Measurements from ENCODE around the gene CAMKMT.

CAMKMT gene

DNA sequence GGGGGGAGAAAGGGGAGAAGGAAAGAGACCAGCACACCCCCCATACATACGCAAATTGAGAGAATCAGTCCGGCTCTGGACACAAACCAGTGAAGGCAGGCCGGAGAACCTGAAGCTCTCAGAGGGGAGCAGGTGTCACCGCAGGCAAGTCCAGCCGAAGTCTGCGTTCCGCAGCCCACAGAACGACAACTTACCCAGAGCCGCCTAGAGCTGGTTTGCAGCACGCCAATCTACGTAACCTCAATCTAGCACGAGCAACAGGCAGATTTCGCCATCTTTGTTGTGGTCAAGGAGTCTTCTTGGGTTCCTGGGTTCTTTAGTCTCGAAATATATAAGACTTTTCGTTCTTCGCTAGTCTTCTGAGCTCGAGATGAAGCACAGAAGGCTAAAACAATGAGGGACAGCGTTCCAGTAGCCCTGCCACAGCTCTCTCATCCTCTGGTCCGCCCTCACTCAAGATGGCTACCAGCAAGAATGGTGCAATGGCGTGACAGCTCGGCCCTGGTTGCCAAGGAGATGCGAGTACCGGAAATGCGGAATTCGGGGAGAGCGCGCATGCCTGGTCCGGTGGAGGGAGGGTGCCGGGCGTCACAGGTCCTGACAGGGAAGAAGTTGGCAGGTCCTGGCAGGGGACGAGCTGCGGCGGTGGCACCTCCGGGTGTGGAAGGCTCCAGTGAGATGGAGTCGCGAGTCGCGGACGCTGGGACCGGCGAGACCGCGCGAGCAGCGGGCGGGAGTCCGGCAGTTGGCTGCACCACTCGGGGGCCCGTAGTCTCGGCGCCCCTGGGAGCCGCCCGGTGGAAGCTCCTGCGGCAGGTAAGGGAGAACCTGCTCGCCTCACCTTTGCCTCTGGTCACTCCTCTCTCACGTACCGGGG is at the start of gene CAMKMT, which contains the start of gene PREPL:
CAMKMT (plus strand) TSS at position 618 of the 877 bp plus-strand sequence.
PREPL (minus strand) TSS at position 165 of the 877 bp plus-strand sequence. CDS start 15,152 bp downstream, outside the sequence.
- DNase-seq: peak; percentile 99

GRCh38 chr2:44314362-44314761 is 47.4 kb upstream of the CAMKMT start:
- DNase-seq: no peak

DNA sequence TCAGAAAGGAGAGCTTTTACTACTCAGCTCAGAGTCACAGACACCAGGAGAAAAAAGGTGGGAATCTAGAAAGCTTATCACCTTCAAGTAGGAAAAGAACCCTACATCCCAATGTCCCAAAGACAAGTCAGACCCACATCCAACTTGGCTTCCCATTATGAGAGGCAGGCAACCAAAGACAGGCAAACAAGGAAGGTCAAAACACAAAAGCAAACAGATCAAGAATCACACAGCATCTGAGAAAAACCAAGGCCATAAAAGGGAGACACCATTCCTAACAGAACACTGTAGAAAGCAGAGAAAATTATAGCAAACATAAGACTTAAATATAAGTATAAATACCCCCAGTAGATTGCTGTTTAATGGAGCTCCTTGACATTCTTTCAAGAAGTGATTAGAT is 45.8 kb upstream of the CAMKMT start:
- no peak for DNase-seq

GRCh38 chr2:44320832-44321231 is 40.9 kb upstream of the CAMKMT start:
- no peak for DNase-seq

DNA sequence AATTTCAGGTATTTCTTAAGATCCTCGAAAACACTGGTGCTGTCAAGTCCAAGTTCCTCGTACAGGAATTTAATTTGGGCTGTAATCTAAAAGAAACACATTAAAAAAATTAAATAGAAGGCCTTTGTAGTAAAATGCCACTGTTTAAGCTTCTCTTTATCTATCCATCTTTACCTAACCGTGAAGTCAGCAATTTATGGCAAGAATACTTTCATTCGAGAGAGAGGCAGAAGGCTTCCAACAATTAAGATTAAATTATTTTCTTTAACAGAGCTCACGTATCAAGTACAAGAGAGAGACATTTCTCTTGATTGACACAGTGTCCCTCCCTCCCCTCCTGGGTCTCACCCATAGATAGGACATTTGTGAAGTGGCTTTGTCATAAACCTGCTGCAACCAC is 40.4 kb upstream of the CAMKMT start:
- DNase-seq: no peak

- DNase-seq: no peak
These were observed 36.7 kb upstream of the CAMKMT start for GRCh38 chr2:44324971-44325426.

DNA sequence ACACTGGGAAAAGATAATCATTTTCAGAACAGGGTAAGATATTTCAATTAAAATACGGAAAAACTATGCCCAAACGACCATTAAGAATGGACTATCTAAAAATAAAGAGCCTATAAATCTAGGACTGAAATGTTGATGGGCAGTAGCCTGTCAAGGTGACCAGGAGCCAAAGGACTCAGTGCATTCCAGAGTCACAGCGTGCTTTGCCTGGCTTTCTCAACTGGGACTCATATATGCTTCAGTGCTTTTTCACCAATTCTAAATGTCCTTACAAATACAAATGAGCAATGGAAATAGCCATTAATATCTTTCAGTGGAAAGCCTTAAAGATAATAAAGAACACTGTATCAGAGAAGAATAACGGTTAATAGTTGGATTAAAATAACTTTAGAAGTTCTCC is 35.9 kb upstream of the CAMKMT start:
- no peak for DNase-seq

DNA sequence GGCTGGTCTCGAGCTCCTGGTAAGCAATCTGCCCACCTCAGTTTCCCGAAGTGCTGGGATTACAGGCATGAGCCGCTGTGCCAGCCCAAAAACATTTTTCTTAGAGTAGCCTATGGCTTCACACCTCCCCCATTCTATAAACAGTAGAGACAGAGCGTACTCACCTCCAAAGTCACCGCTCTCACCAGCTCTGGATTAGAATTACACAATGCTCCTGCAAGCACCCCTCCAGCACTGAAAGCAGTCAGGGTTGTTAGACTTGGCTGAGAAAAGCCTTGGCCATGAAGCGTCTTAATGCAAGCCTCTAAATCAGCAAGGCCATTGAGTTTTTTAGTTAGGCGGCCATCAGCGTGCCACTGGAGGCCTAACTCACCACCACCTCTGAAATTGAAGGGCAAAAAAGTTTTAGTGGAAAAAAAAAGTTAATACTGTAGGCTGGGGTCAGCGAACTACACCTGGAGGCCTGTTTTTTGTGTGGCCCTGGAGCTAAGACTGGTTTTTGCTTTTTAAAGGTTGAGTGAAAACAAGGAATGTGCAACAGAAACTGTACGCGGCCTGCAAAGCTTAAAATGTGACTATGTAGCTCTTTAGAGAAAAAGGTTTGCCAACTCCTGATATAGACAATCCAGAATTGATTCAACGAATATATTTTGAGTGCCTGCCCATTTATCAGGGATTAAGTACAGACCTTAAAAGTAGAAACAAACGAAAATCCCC is 35.0 kb upstream of the CAMKMT start:
- DNase-seq: no peak

GRCh38 chr2:44328750-44329149 is 33.0 kb upstream of the CAMKMT start:
- DNase-seq: no peak

- DNase-seq: no peak
These were observed 32.4 kb upstream of the CAMKMT start for GRCh38 chr2:44329343-44329742.

DNA sequence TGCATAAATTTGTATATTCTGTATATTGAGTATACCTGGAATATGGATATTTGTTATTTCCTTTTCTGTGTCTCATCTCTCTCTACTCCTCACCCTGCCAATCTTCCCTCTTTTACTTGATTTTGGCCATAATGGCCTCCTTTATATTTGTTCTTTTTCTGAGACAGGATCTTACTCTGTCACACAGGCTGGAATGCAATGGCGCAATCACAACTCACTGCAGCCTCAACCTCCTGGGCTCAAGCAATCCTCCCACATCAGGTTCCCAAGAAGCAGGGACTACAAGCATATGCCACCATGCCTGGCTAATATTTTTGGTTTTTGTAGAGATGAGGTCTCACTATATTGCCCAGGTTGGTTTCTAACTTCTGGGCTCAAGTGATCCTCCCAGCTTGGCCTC is 30.9 kb upstream of the CAMKMT start:
- no peak for DNase-seq

- no peak for DNase-seq
These were observed 27.8 kb upstream of the CAMKMT start for GRCh38 chr2:44333994-44334393.

GRCh38 chr2:44335806-44336538 is 25.8 kb upstream of the CAMKMT start:
- DNase-seq: no peak

- no peak for DNase-seq
These were observed 18.9 kb upstream of the CAMKMT start for GRCh38 chr2:44342854-44343253.

- DNase-seq: no peak
These were observed 14.2 kb upstream of the CAMKMT start for GRCh38 chr2:44347526-44347925.

- no peak for DNase-seq
These were observed 13.3 kb upstream of the CAMKMT start for GRCh38 chr2:44348400-44348799.

GRCh38 chr2:44349506-44349905 is 12.2 kb upstream of the CAMKMT start:
- no peak for DNase-seq

DNA sequence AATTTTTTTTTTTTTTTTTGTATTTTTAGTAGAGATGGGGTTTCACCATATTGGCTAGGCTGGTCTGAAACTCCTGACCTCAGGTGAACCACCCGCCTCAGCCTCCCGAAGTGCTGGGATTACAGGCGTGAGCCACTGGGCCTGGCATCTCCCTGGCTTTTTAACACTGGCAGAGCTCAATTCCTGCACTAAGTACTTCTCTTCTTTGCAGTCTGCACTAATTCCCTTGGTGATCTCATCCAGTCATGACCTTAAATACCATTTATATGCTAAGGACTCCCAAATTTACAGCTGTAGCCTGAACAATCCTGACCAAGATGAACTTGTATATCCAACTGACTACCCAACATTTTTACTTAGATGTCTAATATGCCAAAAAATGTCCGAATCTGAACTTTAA is 10.7 kb upstream of the CAMKMT start:
- no peak for DNase-seq

- no peak for DNase-seq
These were observed 10.1 kb upstream of the CAMKMT start for GRCh38 chr2:44351676-44352075.

DNA sequence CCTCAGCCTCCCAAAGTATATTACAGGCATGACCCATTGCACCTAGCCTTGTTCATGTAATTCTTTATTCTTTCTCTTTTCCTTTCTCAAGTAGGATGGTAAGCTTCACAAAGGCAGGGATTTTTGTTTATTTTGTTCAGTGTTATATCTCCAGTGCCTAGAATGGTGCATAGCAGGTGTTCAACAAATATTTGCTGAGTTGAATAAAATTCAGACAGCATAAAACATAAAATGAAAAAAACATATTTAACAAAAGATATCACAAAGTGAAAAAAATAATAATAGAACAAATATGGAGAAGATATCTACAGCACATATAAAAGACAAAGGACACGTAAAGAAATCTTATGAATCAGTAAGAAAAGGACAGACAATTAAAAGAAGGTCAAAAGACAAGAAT is 9.2 kb upstream of the CAMKMT start:
- no peak for DNase-seq

- DNase-seq: no peak
These were observed 7.0 kb upstream of the CAMKMT start for GRCh38 chr2:44354761-44355160.

DNA sequence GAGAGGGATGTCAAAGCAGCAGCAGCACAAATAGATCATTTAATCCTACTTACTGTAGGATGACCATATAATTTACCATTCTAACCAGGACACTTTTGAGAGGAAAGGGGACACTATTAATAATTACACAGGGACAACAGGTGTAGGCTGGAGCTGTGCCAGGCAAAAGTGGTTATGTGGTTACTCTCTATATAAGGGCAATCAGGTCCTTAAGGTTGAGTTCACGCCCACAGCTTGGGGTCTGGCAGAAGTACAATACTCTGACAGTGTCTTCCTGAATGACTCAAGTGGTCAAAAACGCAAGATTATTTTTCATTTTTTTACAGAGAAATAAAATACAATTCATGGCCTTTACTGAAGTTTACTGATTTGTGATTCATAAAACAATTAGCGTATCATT is 3.2 kb upstream of the CAMKMT start:
- DNase-seq: peak; percentile 23

DNA sequence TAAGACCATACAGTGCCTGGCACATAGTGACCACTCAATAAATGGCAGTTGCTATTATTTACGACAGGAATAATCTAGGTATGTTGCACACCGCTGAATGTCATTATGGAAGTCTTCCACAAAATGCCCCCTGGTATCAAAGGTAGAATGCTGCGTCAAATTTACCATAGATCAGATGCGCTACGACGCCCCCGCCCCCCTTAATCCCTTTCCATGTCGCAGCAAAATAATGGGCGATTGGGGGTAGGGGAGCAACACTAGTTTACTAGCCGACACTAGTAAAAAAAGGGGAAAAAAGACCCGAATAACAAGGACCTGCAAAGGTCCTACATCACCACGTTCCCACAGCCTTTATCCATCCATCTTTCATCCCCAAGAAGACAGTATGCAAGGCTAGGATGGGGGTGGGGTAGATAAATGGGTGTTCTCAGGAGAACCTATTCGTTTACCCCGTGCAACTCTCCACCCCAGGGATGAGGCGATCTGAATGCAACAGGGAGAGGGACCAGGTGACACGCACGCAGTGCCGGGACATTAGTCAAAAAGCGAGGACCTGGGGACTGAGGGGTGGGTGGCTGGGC is 908 bp upstream of the CAMKMT start:
- DNase-seq: no peak
